Heart left ventricle (tissue), 16 donors: ENCODE data around the gene HTT. TPM values are rescaled to one million over a fixed set of nuclear protein-coding genes. Genes with fewer than 3 reads are reported as not detected.
A peak's percentile ranks its signal among the peaks of the same experiment; 100 is the strongest.

Experiments used
- ATAC-seq, 4 donors: fragments of 200-7000 bp; cut with Tn5 transposase; one replicate each; pipeline ENCODE4 v1.9.1; 2020 to 2022; ENCODE audit warnings: moderate library complexity in 4 of 4, mild to moderate bottlenecking in 3 of 4, moderate number of reproducible peaks in 1 of 4
- DNase-seq, 5 donors: peaks; one replicate each; pipeline ENCODE4 v3.0.0-alpha.2; 2020
- H3K27ac ChIP-seq, 12 donors: fragments of 200-600 bp; sonication (generic) in 4 of 12; one replicate each; pipeline versions ENCODE4 v1.5.0 to v1.8.0; 2016 to 2022; ENCODE audit warnings: mild to moderate bottlenecking in 2 of 12
- H3K27me3 ChIP-seq, 9 donors: fragments of 200-600 bp; sonication (generic) in 2 of 9; one replicate each; pipeline versions ENCODE4 v1.5.1 to v1.8.0; 2016 to 2022; ENCODE audit warnings: mild to moderate bottlenecking in 3 of 9
- H3K36me3 ChIP-seq, 9 donors: fragments of 200-600 bp; sonication (generic) in 2 of 9; one replicate each; pipeline versions ENCODE4 v1.5.0 to v1.8.0; 2018 to 2022; ENCODE audit warnings: mild to moderate bottlenecking in 2 of 9
- H3K4me1 ChIP-seq, 12 donors: fragments of 200-600 bp; sonication (generic) in 4 of 12; one replicate each; pipeline versions ENCODE4 v1.5.0 to v1.8.0; 2016 to 2022; ENCODE audit warnings: mild to moderate bottlenecking in 3 of 12
- H3K4me3 ChIP-seq, 12 donors: fragments of 200-600 bp; sonication (generic) in 4 of 12; one replicate each; pipeline versions ENCODE4 v1.5.0 to v1.8.0; 2017 to 2022; ENCODE audit warnings: mild to moderate bottlenecking in 9 of 12, moderate library complexity in 4 of 12
- H3K9me3 ChIP-seq, 12 donors: fragments of 200-600 bp; sonication (generic) in 4 of 12; one replicate each; pipeline versions ENCODE4 v1.5.0 to v1.8.0; 2016 to 2022; ENCODE audit warnings: mild to moderate bottlenecking in 1 of 12
- POLR2A ChIP-seq, 2 donors: fragments of 450-650 bp; IDR thresholded peaks; one replicate each; pipeline ENCODE4 v1.6.1; 2017; ENCODE audit warnings: antibody characterized with exemption in 2 of 2, mild to moderate bottlenecking in 2 of 2, moderate library complexity in 2 of 2
- WGBS, 4 donors: extraction: QIAGEN DNeasy Blood & Tissue Kit in 2 of 4; methylation state at CpG; one replicate each; pipeline versions ENCODE4 v1.1.5 to v1.1.7; 2013 to 2018; 5-methylcytosine and 5-hydroxymethylcytosine counted together
- intact Hi-C, 10 donors: fragments of 100-400 bp; cut with DNase I; formaldehyde crosslinking; loops; one replicate each; pipeline versions ENCODE4 v1.11.1 to v1.14.2; 2022
- polyA plus RNA-seq, 2 donors: library from polyadenylated mRNA; stranded (reverse); fragments of 200-250 nt; gene quantifications; one replicate each; pipeline ENCODE4 v1.2.3, GENCODE V29; 2013
- total RNA-seq, 9 donors: library from RNA; depleted of rRNA in 2 of 9; stranded (reverse); fragments of >200 nt in 2 of 9; fragmentation: NEBNext Ultra II Directional in 3 of 9; extraction: Animal tissue kit (Norgen Biotek cat#: 25700) in 3 of 9; gene quantifications; one replicate each; pipeline versions ENCODE4 v1.1.0 to v1.2.4, GENCODE V29; 2016 to 2023
- TF ChIP-seq, protein P1 (sequence below), 12 donors: fragments of 200-600 bp; sonication (generic) in 4 of 12; IDR thresholded peaks; one replicate each; pipeline versions ENCODE4 v1.5.0 to v1.8.0; 2018 to 2022; ENCODE audit warnings: antibody characterized with exemption in 12 of 12, mild to moderate bottlenecking in 5 of 12
- donor health status: ischemic (EF 13 %, LVEDD 7.1; RV severe dilation, severe dysfunction).
- donor health status: healthy with polysubstance abuse.
- donor health status: DM: no; HTN: yes; CAD: no.
- donor health status: DM: no; HTN: no; CAD: no.
- donor health status: ischemic (EF 25% LVEDD 6.9; RV normal size, moderate dysfunction).
- donor health status: ischemic (EF 25% LVEDD 5.7; RV mildly dilated, moderate dysfunction).
- donor health status: healthy.
- donor health status: DM: yes; HTN: yes; CAD: no.
- donor health status: ischemic (EF 35%, LVEDD 5.7; RV mildly dilated, moderate dysfunction).
- donor health status: nonischemic (EF 11% LVEDD 7.7; RV severe dilation, severe dysfunction).
- donor health status: DM: yes; HTN: yes; CAD: no.
- donor health status: PGD.
- donor health status: ischemic (EF 29% LVEDD 5.4; RV normal size, mild dysfunction).
- donor health status: nonischemic (EF 23%, LVEDD 6.1; RV moderate dilation, normal function).

HTT gene
- total and polyA plus RNA-seq, 11 donors = 13.9 to 122 (median 25.1) TPM

DNA sequence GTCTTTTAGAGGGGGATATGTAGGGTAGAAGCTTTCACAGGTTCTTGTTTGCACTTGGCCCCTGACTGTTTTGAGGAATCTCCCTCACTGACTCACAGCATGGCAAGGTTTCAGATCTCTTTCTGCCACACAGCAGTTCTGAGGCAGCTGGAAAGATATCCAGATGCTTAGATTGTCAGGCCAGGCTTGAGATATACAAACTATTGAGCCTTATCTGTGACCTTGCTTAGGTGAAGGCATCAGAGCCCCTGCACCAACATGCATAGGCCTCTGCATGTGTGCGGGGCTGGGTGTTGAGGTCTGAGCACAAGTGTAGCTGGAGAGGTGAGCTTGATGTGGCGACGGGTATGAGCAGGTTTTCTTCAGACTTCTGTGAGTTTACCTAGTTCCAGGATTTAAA, 93.5 kb downstream of the HTT start:
- H3K4me1 ChIP-seq = peaks cover 0 to 9% (median 2%) of the 10 kb centered on the region in 12 donors
- no peak for TF ChIP-seq POLR2A (IDR thresholded peaks at IDR 0.05)
- TF ChIP-seq, protein P1, sequence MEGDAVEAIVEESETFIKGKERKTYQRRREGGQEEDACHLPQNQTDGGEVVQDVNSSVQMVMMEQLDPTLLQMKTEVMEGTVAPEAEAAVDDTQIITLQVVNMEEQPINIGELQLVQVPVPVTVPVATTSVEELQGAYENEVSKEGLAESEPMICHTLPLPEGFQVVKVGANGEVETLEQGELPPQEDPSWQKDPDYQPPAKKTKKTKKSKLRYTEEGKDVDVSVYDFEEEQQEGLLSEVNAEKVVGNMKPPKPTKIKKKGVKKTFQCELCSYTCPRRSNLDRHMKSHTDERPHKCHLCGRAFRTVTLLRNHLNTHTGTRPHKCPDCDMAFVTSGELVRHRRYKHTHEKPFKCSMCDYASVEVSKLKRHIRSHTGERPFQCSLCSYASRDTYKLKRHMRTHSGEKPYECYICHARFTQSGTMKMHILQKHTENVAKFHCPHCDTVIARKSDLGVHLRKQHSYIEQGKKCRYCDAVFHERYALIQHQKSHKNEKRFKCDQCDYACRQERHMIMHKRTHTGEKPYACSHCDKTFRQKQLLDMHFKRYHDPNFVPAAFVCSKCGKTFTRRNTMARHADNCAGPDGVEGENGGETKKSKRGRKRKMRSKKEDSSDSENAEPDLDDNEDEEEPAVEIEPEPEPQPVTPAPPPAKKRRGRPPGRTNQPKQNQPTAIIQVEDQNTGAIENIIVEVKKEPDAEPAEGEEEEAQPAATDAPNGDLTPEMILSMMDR (IDR thresholded peaks at IDR 0.05) = no peak
- ATAC-seq = peak in 3 of 4 donors; percentile 28 to 68 (median 34)
- no peak overlapping the region for H3K4me3 ChIP-seq
- H3K9me3 ChIP-seq = peaks cover 0 to 16% (median under 1%) of the 10 kb centered on the region in 12 donors
- DNase-seq = no peak
- intact Hi-C loops = no loop called here
- H3K27me3 ChIP-seq = no peaks in the 10 kb centered on the region
- WGBS, 4 donors = 59 to 67% (median 66%) methylated on average over 3 of the region's 3 CpGs
- no peak overlapping the region for H3K27ac ChIP-seq
- H3K36me3 ChIP-seq = peaks cover under 1 to 60% (median 44%) of the 10 kb centered on the region in 9 donors

GRCh38 chr4:3174371-3175338, 100.2 kb downstream of the HTT start:
- Histone ChIP-seq H3K36me3 (peaks cover 3 to 96% (median 83%) of the 10 kb centered on the region in 9 donors), H3K27ac (no peak overlapping the region), H3K27me3 (no peaks in the 10 kb centered on the region), H3K4me3 (no peak overlapping the region), H3K4me1 (peaks cover 0 to 2% (median 0%) of the 10 kb centered on the region in 12 donors), H3K9me3 (no peaks in the 10 kb centered on the region)
- TF ChIP-seq, protein P1 (IDR thresholded peaks at IDR 0.05) = no peak
- no peak for TF ChIP-seq POLR2A (IDR thresholded peaks at IDR 0.05)
- peak in 2 of 4 donors; percentile 42 to 59 for ATAC-seq
- DNase-seq = no peak
- WGBS, 4 donors = 60 to 67% (median 63%) methylated on average over 12 of the region's 12 CpGs
- intact Hi-C loops = no loop called here

- intact Hi-C loops = no loop called here
- no peaks in the 10 kb centered on the region for H3K9me3 ChIP-seq
- peaks cover 3 to 98% (median 87%) of the 10 kb centered on the region in 9 donors for H3K36me3 ChIP-seq
- DNase-seq (no peak), ATAC-seq (no peak)
- no peak for TF ChIP-seq POLR2A (IDR thresholded peaks at IDR 0.05)
- TF ChIP-seq, protein P1 (IDR thresholded peaks at IDR 0.05) = no peak
- H3K4me3 ChIP-seq = no peak overlapping the region
- H3K27ac ChIP-seq = no peak overlapping the region
- H3K4me1 ChIP-seq = peaks cover 0 to 2% (median 0%) of the 10 kb centered on the region in 12 donors
- no peaks in the 10 kb centered on the region for H3K27me3 ChIP-seq
- 88 to 95% (median 92%) methylated on average over 11 of the region's 11 CpGs for WGBS, 4 donors
Measured at GRCh38 chr4:3176367-3177229, 102.1 kb downstream of the HTT start.

GRCh38 chr4:3177426-3177825, 102.9 kb downstream of the HTT start:
- no peaks in the 10 kb centered on the region for H3K9me3 ChIP-seq
- TF ChIP-seq, protein P1 (IDR thresholded peaks at IDR 0.05) = no peak
- TF ChIP-seq POLR2A (IDR thresholded peaks at IDR 0.05) = no peak
- no peak overlapping the region for H3K27ac ChIP-seq
- H3K27me3 ChIP-seq = no peaks in the 10 kb centered on the region
- peaks cover 0 to 2% (median 0%) of the 10 kb centered on the region in 12 donors for H3K4me1 ChIP-seq
- H3K36me3 ChIP-seq = peaks cover 3 to 98% (median 87%) of the 10 kb centered on the region in 9 donors
- no peak for DNase-seq
- no peak overlapping the region for H3K4me3 ChIP-seq
- no peak for ATAC-seq
- intact Hi-C loops = no loop called here
